ENCODE measurements around the gene CEP43. TPM values are rescaled to one million over a fixed set of nuclear protein-coding genes. Genes with fewer than 3 reads are reported as not detected.

Gene CEP43
- total RNA-seq, 1 donor from 2014 or later: 12.1 TPM

DNA sequence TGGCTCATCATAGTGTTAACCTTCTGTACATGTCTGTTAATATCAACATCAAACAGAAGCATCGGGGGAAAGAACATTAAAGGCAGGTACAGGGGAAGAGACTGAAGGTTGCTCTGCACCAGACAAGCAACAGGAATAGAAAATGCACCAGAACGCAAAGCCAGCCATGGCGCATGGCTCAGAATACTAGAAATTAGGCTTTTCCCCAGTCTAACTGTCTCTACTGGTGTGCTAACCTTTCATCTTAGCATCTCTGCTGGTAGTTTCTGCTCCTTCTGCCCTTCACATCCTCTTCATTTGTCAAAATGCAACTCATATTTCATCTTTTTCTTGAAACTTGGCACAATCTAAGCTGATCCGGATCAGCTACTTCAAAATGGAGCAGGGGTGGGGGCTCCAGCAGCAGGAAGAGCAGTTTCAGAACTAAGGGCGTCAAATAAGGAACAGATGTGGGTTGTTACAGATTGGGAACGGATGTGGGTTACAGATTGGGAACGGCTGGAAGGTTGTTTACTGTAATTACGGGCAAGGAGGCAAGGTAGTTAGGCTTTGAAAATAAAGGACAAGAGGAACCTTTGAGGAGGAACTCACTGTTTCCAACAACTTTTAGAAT is 29.7 kb upstream of the CEP43 start:
- Mint-ChIP-seq H3K4me3 (ENCODE audit: unreplicated experiment) (no peak overlapping the region), H3K27ac (ENCODE audit: unreplicated experiment) (no peak overlapping the region), H3K27me3 (ENCODE audit: unreplicated experiment) (no peaks in the 10 kb centered on the region), H3K36me3 (ENCODE audit: unreplicated experiment) (peaks cover 9% of the 10 kb centered on the region), H3K4me1 (ENCODE audit: low read depth, unreplicated experiment) (no peaks in the 10 kb centered on the region), H3K9me3 (ENCODE audit: unreplicated experiment) (no peaks in the 10 kb centered on the region)
- TF ChIP-seq, protein P1, sequence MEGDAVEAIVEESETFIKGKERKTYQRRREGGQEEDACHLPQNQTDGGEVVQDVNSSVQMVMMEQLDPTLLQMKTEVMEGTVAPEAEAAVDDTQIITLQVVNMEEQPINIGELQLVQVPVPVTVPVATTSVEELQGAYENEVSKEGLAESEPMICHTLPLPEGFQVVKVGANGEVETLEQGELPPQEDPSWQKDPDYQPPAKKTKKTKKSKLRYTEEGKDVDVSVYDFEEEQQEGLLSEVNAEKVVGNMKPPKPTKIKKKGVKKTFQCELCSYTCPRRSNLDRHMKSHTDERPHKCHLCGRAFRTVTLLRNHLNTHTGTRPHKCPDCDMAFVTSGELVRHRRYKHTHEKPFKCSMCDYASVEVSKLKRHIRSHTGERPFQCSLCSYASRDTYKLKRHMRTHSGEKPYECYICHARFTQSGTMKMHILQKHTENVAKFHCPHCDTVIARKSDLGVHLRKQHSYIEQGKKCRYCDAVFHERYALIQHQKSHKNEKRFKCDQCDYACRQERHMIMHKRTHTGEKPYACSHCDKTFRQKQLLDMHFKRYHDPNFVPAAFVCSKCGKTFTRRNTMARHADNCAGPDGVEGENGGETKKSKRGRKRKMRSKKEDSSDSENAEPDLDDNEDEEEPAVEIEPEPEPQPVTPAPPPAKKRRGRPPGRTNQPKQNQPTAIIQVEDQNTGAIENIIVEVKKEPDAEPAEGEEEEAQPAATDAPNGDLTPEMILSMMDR (IDR thresholded peaks at IDR 0.05; ENCODE audit: partially characterized antibody, unreplicated experiment): no peak
- no peak for DNase-seq

DNA sequence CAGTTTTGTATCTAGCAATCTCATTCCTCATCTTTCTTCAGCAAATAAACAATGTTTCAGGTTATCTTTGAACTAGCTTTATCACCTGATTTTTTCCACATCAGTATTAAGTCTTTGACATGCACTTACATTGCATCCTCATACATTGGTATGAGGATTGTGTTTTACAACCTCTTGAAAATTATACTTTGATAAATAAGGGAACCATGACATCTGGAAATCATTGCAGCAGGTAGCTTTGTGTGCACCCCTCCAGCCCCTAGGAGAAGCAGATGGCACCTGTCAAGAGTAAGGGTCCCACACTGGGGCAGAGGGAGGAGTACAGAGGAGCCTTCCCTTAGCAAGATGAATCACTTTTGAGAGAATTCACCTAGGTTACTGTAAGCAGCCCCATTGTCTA is 29.1 kb upstream of the CEP43 start:
- Mint-ChIP-seq H3K36me3 (ENCODE audit: unreplicated experiment) (peaks cover 9% of the 10 kb centered on the region), H3K4me3 (ENCODE audit: unreplicated experiment) (no peak overlapping the region), H3K27ac (ENCODE audit: unreplicated experiment) (no peak overlapping the region), H3K27me3 (ENCODE audit: unreplicated experiment) (no peaks in the 10 kb centered on the region), H3K4me1 (ENCODE audit: low read depth, unreplicated experiment) (no peaks in the 10 kb centered on the region), H3K9me3 (ENCODE audit: unreplicated experiment) (no peaks in the 10 kb centered on the region)
- no peak for DNase-seq
- TF ChIP-seq, protein P1 (IDR thresholded peaks at IDR 0.05; ENCODE audit: partially characterized antibody, unreplicated experiment): no peak

GRCh38 chr6:166970776-166971175 is 28.4 kb upstream of the CEP43 start:
- H3K4me1 Mint-ChIP-seq (ENCODE audit: low read depth, unreplicated experiment): no peaks in the 10 kb centered on the region
- H3K27ac Mint-ChIP-seq (ENCODE audit: unreplicated experiment): no peak overlapping the region
- no peak overlapping the region for H3K4me3 Mint-ChIP-seq (ENCODE audit: unreplicated experiment)
- no peaks in the 10 kb centered on the region for H3K27me3 Mint-ChIP-seq (ENCODE audit: unreplicated experiment)
- no peaks in the 10 kb centered on the region for H3K9me3 Mint-ChIP-seq (ENCODE audit: unreplicated experiment)
- TF ChIP-seq, protein P1 (IDR thresholded peaks at IDR 0.05; ENCODE audit: partially characterized antibody, unreplicated experiment): no peak
- DNase-seq: no peak
- peaks cover 9% of the 10 kb centered on the region for H3K36me3 Mint-ChIP-seq (ENCODE audit: unreplicated experiment)

DNA sequence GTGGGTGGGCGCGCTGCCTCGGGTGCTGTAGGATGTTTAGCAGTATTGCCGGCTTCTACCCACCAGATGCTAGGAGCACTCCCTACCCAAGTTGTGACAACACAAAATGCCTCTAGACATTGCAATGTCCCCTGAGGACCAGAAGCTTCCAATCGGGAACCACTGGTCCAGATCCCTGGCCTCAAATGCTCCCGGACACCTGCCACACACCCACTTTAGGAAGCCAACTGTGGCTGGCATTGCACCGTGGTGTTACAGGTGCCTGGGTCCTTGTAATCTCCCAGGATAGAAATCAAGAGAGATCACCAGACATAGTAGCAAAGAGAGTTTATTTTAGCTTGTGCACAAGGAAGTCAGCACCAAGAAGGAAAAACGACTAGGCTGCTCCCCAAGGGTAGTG is 27.9 kb upstream of the CEP43 start:
- Mint-ChIP-seq H3K9me3 (ENCODE audit: unreplicated experiment) (no peaks in the 10 kb centered on the region), H3K4me3 (ENCODE audit: unreplicated experiment) (no peak overlapping the region), H3K4me1 (ENCODE audit: low read depth, unreplicated experiment) (no peaks in the 10 kb centered on the region), H3K27ac (ENCODE audit: unreplicated experiment) (no peak overlapping the region), H3K27me3 (ENCODE audit: unreplicated experiment) (no peaks in the 10 kb centered on the region), H3K36me3 (ENCODE audit: unreplicated experiment) (peaks cover 5% of the 10 kb centered on the region)
- no peak for DNase-seq
- TF ChIP-seq, protein P1 (IDR thresholded peaks at IDR 0.05; ENCODE audit: partially characterized antibody, unreplicated experiment): no peak

DNA sequence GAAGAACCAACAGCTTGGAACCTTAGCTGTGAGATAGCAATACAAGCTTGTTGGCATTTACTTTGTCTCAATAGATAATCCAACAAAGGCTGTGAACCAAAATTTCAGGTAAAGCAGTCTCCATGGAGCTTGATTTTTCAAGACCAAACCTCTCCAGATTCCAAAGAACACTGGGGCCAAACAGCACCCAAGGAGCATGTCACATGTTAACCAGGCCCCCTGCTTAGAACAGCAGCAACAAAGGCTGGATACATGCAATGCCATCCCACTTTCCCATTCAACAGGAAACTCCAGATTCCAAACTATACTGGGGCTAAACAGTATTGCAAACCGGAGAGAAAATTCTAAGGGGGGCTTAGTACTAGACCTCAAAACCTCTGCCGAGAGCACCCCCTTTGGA is 27.1 kb upstream of the CEP43 start:
- DNase-seq: no peak
- Mint-ChIP-seq H3K9me3 (ENCODE audit: unreplicated experiment) (no peaks in the 10 kb centered on the region), H3K4me1 (ENCODE audit: low read depth, unreplicated experiment) (no peaks in the 10 kb centered on the region), H3K36me3 (ENCODE audit: unreplicated experiment) (peaks cover under 1% of the 10 kb centered on the region), H3K27ac (ENCODE audit: unreplicated experiment) (no peak overlapping the region), H3K4me3 (ENCODE audit: unreplicated experiment) (no peak overlapping the region), H3K27me3 (ENCODE audit: unreplicated experiment) (no peaks in the 10 kb centered on the region)
- TF ChIP-seq, protein P1 (IDR thresholded peaks at IDR 0.05; ENCODE audit: partially characterized antibody, unreplicated experiment): no peak

All from glutamatergic neuron (in vitro differentiated cells).